Epithelial cell of proximal tubule (primary cell): ENCODE measurements around the gene GCDH. TPM values are rescaled to one million over a fixed set of nuclear protein-coding genes. Genes with fewer than 3 reads are reported as not detected.

ENCODE experiments used
- DNase-seq: peaks from one replicate; pipeline ENCODE4 v3.0.0-alpha.2; 2011; ENCODE audit warnings: low read depth
- H3K4me3 ChIP-seq: 2 replicates; pipeline ENCODE4 v1.5.1; 2011; ENCODE audit warnings: low read depth, mild to moderate bottlenecking, low read length
- CTCF ChIP-seq: conservative IDR thresholded peaks from 2 replicates; pipeline ENCODE4 v1.5.1; 2012; ENCODE audit warnings: low read depth, mild to moderate bottlenecking, low read length
- total RNA-seq: library from RNA; depleted of rRNA; stranded (reverse); fragments of >200 nt; gene quantifications from 2 replicates; pipeline ENCODE4 v1.2.3, GENCODE V29; 2015

Gene GCDH
- total RNA-seq, 1 donor from 2014 or later = 43.4 TPM

DNA sequence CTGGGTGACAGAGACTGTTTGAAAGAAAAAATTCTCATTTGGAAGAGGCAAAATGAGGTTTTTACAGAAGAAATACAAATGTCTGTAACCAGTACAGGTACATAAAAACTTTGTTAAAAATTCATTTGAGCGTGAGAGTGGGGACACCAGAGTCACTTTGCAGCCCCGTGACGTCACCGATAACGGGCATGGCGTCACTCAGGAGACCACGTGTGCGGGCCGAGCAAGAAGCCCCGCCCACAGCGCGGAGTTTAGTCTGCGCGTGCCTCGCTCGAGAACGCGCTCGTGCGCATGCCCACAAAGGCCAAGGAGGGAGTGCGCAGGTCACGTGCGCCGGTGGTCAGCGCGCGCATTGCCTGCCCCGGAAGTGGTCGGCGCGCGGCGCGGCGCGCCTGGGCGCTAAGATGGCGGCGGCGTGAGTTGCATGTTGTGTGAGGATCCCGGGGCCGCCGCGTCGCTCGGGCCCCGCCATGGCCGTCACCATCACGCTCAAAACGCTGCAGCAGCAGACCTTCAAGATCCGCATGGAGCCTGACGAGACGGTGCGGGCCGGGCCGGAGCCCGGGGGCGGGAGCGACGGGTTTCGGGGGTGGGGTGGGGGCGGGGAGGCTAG is 54.6 kb downstream of the GCDH start, which contains the start of gene RAD23A:
RAD23A (plus strand) TSS at position 384 of the 613 bp plus-strand sequence; CDS start at position 471, 87 bp downstream.
- peak within 1 kb of the TSS; percentile 81 for H3K4me3 ChIP-seq
- TF ChIP-seq CTCF = no peak
- peak; percentile 64 for DNase-seq

DNA sequence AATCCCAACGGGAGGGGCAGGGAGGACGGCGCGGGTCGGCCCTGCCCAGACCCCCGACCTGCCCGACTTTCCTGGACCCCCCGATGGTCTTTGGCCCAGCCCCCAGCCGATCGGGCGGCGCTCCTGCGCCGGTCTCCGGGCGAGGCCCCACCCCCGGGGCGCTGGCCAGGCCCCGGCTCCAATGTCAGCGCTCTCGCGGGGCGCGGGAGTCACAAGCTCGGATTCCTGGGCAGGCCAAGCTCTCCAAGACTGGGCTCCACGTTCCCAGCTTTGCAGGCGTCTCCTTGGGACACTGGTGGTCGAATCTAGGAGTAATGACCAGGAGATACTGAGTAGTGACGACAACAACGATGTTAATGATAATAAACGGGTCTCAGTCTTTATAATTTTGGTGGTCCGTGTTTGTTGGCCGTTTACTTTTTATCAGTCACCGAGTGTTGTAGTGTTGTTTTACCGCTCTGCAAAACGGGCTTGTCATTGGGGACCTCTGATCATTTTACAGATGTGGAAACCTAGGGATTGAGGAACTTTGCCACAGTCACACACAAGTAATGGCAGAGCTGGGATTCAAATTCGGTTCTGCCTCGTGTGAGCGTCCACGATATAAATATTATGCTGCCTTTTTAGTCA is 55.2 kb downstream of the GCDH start:
- DNase-seq = no peak
- TF ChIP-seq CTCF = no peak
- peak overlapping the region; percentile 81 for H3K4me3 ChIP-seq

DNA sequence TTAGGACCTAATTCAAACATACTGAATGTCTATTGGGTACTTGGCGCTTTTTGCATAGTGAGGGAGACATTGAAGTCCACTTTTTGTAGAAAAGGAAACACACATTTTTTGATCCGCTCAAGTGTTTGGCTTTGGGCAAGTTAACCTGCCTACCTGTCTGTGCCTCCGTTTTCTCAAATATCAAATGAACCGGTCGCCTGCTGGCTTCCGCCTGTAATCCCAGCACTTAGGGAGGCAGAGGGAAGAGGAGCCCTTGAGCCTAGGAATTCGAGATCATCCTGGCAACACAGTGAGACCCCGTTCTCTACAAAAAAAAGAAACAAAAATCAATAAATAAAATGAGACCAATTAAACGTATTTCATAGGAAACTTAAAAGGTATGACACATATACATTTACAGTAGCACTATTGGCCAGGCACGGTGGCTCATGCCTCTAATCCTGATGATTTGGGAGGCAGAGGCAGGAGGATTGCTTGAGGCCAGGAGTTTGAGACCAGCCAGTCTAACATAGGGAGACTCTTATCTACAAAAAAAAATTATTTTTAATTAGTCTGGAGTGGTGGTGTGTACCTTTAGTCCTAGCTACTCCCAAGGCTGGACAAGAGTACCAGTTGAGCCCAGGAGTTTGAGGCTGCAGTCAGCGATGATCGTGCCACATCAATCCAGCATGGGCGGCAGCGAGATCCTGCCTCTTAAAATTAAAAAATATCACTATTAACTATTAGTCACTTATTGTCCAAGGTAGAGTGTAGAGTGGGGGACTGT is 56.0 kb downstream of the GCDH start:
- no peak for DNase-seq
- H3K4me3 ChIP-seq = peak overlapping the region; percentile 81
- TF ChIP-seq CTCF = no peak

- DNase-seq = no peak
- H3K4me3 ChIP-seq = no peak overlapping the region
- TF ChIP-seq CTCF = no peak
These were observed 57.0 kb downstream of the GCDH start for GRCh38 chr19:12947702-12948611.

- no peak overlapping the region for H3K4me3 ChIP-seq
- TF ChIP-seq CTCF = no peak
- DNase-seq = no peak
These were observed 57.8 kb downstream of the GCDH start for GRCh38 chr19:12948612-12949362.

Other genes starting within 250 kb of the GCDH start
- 41.7 and 64.2 TPM in 2 replicates for gene MAN2B1, start 224.4 kb upstream of the GCDH start, total RNA-seq
- 3.6 and 10.8 TPM in 2 replicates for gene WDR83, start 224.4 kb upstream of the GCDH start, total RNA-seq
- 108 and 134 TPM in 2 replicates for gene DHPS, start 209.3 kb upstream of the GCDH start, total RNA-seq
- not detected in 2 replicates for gene GNG14, start 203.2 kb upstream of the GCDH start, total RNA-seq
- 18.5 and 21.3 TPM in 2 replicates for gene FBXW9, start 194.5 kb upstream of the GCDH start, total RNA-seq
- 21.9 and 33.3 TPM in 2 replicates for gene TNPO2, start 167.2 kb upstream of the GCDH start, total RNA-seq
- gene TRIR, start 156.5 kb upstream of the GCDH start, total RNA-seq = 430 and 635 TPM in 2 replicates
- 86.6 and 151 TPM in 2 replicates for gene GET3, start 153.7 kb upstream of the GCDH start, total RNA-seq
- not detected in 2 replicates for gene BEST2, start 139.4 kb upstream of the GCDH start, total RNA-seq
- 12.3 and 26.3 TPM in 2 replicates for gene HOOK2, start 115.6 kb upstream of the GCDH start, total RNA-seq
- 127 and 251 TPM in 2 replicates for gene JUNB, start 99.7 kb upstream of the GCDH start, total RNA-seq
- 463 and 571 TPM in 2 replicates for gene PRDX2, start 89.4 kb upstream of the GCDH start, total RNA-seq
- gene THSD8, start 89.1 kb upstream of the GCDH start, total RNA-seq = not detected in 2 replicates
- 49.6 and 62.7 TPM in 2 replicates for gene RNASEH2A, start 84.6 kb upstream of the GCDH start, total RNA-seq
- not detected in 2 replicates for gene RTBDN, start 56.6 kb upstream of the GCDH start, total RNA-seq
- gene MAST1, start 52.6 kb upstream of the GCDH start, total RNA-seq = 0.22 and 1.5 TPM in 2 replicates
- 21.0 and 24.0 TPM in 2 replicates for gene DNASE2, start 9.7 kb upstream of the GCDH start, total RNA-seq
- gene KLF1, start 4.0 kb upstream of the GCDH start, total RNA-seq = 0.51 TPM in 1 of 2 replicates, not detected in the other
- gene SYCE2, start 28.1 kb downstream of the GCDH start, total RNA-seq = 0.22 and 1.3 TPM in 2 replicates
- 89.1 and 101 TPM in 2 replicates for gene FARSA, start 42.6 kb downstream of the GCDH start, total RNA-seq
- gene CALR, start 47.4 kb downstream of the GCDH start, total RNA-seq = 1,613 and 1,812 TPM in 2 replicates
- 108 and 129 TPM in 2 replicates for gene RAD23A, start 54.7 kb downstream of the GCDH start, total RNA-seq
- 87.2 and 105 TPM in 2 replicates for gene GADD45GIP1, start 66.1 kb downstream of the GCDH start, total RNA-seq
- 0.06 and 0.07 TPM in 2 replicates for gene DAND5, start 78.4 kb downstream of the GCDH start, total RNA-seq
- 1.7 TPM in 1 of 2 replicates, not detected in the other for gene NFIX, start 104.3 kb downstream of the GCDH start, total RNA-seq
- gene LYL1, start 211.7 kb downstream of the GCDH start, total RNA-seq = 4.0 and 6.9 TPM in 2 replicates
- 49.9 and 56.1 TPM in 2 replicates for gene TRMT1, start 225.6 kb downstream of the GCDH start, total RNA-seq
- 72.2 and 114 TPM in 2 replicates for gene NACC1, start 227.1 kb downstream of the GCDH start, total RNA-seq